GM21619 (cell line): ENCODE data around the gene TRIM61.
A peak's percentile ranks its signal among the peaks of the same experiment; 100 is the strongest.
"Not testable (repeated sequence)": the region's sequence is repeated elsewhere in the genome, so short reads cannot be mapped to it uniquely, and the experiment has no call there.

Experiments used
- ATAC-seq: cut with Tn5 transposase; IDR thresholded peaks from one replicate; pipeline ENCODE4 v1.9.1; 2021; ENCODE audit not compliant: unreplicated experiment

Gene TRIM61

DNA sequence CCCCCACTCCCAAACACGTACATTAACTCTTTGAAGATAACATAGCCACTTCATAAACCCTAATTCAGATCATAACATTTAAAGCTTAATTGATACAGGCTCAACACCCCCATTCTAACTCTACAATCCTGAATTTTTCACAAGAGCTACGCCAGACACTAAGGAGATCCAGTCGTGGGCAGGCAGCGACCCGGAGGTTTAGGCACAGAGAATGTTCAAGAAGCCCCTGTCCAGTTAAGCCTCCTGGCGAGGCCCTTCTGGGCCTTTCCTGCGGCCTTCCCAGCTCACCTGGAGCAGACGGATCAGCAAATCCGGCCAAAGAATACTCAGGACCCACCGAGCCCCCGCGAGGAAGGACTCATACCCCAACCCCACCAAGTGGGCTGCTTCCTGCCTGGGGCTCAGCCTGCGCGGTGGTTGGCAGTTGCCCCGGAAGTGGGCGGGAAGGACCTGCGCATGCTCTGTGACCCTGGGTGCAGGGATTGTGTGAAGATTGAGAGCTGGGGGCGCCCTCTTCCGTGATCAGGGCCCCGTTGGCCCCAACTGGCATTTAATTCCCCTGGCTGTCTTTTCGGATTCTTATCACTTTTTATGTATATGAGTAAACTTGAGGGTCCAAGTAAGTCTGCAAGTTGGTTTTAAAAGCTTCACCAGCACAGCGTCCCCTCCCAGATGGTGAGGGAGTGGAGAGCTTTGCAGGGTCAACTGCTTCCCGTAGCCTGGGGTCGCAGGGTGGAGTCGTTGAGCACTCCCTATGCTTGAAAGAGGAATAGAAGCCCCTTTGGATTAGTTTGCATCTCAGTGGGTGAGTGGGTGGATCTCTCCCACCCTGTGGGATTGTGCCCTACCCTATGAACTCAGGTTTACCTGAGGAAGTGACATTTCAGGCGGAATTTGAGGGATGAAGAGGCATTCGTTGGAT lies at the start of gene TRIM61:
TRIM61 (minus strand) TSS at position 415 of the 922 bp plus-strand sequence. CDS start 7,655 bp downstream, outside the sequence.
- peak; percentile 99 for ATAC-seq

DNA sequence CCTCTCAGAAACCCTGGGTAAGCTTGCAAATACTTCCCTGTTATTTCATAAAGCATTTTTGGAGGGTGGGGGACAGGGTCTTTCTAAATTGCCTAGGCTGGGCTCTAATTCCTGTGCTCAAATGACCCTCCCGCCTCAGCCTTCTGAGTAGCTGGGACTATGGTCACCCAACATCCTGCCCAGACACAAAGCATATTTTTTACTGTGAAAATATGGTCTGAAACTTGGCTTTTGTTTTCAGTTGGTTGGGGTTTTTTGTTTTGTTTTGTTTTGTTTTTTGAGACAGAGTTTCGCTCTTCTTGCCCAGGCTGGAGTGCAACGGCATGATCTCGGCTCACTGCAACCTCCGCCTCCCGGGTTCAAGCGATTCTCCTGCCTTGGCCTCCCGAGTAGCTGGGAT lies 48.3 kb upstream of the TRIM61 start:
- ATAC-seq = not testable (repeated sequence)

DNA sequence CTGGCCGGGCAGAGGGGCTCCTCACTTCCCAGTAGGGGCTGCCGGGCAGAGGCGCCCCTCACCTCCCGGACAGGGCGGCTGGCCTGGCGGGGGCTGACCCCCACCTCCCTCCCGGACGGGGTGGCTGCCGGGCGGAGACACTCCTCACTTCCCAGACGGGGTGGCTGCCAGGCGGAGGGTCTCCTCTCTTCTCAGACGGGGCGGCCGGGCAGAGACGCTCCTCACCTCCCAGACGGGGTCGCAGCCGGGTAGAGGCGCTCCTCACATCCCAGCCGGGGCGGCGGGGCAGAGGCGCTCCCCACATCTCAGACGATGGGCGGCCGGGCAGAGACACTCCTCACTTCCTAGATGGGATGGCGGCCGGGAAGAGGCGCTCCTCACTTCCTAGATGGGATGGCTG lies 42.5 kb upstream of the TRIM61 start:
- ATAC-seq = not testable (repeated sequence)

DNA sequence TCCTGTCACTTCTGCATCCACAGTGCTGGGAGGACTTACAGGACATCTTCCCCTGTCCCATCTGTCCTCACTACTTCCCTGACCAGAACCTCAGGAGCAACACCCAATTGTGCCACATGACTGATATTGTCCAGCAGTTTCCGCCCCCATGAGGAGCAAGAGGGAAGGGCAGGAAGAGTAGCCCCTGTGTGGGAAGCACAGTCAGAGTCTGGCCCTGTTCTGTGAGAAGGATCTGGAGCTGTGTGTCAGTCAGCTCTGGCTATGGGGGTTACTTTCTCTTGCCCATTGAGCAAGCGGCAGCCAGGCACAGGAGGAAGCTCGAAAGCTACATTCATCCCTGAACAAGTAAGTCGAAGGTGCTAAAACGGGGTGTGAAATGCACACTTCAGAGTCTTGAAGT lies 39.5 kb upstream of the TRIM61 start:
- no peak for ATAC-seq

DNA sequence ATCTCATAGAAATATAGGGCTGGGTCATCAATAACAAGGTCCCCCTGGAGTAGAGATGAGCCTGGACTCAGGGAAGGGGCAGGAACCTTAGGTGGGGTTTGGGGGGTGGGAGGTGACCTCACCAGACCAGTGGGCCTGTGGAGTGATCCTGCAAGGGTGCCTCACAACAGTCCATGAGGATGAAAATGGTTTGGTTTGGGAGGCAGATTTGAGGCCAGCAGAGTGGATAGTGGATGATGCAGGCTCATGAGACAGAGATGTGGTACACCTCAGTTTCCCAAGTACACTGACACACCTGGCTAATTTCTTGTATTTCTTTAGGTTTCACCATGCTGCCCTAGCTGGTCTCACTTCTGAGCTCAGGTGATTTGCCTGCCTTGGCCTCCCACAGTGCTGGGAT lies 36.2 kb upstream of the TRIM61 start:
- no peak for ATAC-seq

DNA sequence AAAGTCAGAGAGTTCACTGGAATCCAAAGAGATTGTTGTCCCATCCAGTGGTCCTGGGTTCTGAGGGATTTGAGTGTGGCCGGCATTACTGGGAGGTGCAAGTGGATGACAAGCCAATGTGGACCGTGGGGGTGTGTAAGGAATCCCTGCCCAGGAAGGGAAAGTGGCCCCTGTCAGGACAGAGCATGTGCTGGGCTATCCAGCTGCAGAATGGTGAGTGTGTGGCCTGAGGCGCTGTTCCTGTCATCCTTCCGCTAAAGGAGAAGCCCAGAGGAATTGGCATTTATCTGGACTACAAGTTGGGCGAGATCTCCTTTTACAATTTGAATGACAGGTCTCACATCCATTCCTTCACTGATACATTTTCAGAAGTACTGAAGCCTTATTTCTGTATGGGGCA lies 33.9 kb upstream of the TRIM61 start:
- ATAC-seq = no peak

DNA sequence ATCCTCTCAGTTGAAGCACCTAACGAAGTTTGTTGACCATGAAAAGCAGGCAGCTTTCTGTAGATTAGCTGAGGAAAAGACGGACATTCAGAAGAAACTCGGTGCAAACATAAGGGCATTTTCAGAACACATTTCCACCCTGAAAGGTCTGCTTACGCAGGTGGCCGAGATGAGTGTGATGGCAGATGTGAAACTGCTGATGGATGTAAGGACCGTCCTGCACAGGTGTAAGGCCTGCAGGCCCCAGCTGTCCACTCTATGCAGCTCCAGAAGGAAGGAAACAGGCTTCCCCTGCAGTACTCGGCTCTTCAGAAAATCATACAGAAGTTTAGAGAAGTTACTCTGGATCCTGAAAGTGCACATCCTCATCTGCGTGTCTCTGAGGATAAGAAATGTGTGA lies 33.5 kb upstream of the TRIM61 start:
- ATAC-seq = no peak

DNA sequence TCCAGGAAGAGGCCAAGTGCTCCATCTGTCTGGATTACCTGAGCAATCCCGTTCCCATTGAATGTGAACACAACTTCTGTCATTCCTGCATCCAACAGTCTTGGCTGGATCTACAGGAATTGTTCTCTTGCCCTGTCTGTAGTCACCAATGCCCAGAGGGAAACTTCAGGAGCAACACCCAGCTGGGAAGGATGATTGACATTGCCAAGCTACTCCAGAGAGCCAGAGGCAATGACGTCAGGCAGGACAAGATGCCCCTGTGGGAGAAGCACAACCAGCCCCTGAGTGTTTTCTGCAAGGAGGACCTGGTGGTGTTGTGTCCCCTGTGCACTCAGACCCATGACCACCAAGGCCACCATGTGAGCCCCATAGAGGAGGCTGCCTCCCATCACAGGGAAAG lies 33.0 kb upstream of the TRIM61 start:
- no peak for ATAC-seq

DNA sequence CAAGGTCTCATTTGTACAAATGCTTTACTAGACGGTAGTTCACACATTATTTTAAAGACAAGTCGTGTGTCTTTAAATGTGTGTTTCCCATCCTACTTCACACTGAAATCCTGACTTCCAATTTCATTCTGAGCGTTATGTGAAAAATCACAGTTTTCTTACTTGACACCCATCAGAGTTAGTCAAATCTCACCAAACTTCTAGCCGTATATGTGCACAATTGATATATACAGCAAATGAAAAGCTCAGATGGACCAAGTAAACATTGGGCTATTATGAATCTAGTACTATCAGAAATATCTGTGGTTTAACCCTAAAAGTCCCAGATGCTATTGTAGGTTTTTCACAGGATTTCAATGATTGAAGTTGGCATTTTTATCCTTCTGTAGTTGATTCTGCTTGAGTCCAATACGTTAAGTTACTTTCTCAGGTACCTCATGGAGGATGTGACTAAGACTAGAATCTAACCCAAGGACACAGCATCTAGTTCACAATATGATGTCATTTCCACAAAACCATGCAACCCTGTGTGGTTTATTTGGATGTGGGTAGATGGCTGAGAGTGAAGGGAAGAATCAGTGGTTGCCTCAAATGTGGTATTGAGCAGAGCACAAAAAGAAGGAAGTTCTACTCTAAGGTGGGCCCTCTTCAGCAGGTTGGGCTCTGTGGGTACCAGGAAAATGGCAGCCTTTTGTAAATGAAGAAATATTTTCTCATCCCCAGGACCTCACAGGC lies 32.2 kb upstream of the TRIM61 start:
- peak; percentile 59 for ATAC-seq

DNA sequence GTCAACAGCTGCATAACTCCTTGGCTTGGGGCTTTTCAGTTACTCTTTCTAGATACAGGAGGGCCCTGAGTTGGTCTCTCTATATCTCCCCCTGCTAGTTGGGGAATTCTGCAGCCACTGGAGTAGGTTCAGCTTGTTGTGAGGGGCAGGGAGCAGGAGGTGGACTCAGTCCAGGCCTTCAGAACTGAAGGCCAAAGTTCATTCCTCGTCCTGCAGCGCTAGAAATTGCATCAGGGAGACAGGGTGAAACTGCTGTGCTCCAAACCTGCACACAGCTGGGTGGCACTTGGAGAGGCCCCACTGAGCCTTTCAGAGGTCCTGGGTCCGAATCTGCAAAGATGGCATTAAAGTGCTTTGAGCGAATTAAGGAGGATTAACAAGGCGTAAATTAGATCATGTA lies 29.4 kb upstream of the TRIM61 start:
- ATAC-seq = no peak

DNA sequence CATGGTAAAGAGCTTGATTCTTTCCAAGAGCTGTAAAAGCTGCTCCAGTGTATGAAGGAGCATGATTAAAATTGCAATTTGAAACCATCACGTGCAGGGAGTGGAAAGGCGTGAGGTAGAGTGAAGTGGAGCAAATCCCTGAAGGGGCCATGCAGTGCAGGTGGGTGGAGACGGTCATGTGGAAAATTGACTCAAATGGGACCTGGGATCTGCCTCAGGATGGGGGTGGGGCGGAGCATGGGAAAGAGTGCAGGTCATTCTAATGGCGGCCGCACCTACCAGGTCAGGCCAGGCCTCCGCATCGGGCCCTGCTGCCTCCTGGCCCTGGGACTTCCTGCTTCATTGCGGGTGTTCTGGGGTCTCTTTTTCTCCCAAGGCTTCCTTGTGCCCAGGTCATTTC lies 29.0 kb upstream of the TRIM61 start:
- no peak for ATAC-seq

DNA sequence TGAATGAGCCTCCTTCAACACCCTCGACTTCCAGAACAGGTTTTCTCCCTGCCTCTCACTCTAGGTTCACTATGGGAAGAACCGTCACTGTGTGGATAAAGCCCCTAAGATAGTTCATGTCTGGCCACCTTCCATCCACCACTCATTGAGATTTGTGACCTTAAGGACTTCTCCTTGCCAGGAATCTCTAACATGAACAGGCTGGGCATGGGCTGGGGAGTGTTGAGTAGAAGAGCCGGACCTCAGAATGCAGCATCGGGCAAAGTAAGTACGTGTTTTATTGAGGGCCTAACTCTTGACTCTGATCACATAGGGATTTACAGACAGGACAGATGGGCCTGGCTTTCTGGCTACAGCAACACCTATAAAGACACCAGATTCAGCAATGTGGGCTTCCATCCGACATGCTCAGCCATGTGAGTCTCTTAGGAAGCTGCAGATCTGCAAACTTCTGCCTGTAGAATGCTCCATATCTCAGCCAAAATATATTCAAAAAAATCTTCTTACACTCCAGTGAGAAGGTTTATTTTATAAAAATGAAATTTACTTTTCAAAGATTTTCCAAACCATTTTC lies 28.0 kb upstream of the TRIM61 start:
- no peak for ATAC-seq

DNA sequence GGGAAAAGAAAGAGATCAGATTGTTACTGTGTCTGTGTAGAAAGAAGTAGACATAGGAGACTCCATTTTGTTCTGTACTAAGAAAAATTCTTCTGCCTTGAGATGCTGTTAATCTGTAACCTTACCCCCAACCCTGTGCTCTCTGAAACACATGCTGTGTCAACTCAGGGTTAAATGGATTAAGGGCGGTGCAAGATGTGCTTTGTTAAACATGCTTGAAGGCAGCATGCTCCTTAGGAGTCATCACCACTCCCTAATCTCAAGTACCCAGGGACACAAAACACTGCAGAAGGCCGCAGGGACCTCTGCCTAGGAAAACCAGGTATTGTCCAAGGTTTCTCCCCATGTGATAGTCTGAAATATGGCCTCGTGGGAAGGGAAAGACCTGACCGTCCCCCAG lies 24.5 kb upstream of the TRIM61 start:
- ATAC-seq = not testable (repeated sequence)

DNA sequence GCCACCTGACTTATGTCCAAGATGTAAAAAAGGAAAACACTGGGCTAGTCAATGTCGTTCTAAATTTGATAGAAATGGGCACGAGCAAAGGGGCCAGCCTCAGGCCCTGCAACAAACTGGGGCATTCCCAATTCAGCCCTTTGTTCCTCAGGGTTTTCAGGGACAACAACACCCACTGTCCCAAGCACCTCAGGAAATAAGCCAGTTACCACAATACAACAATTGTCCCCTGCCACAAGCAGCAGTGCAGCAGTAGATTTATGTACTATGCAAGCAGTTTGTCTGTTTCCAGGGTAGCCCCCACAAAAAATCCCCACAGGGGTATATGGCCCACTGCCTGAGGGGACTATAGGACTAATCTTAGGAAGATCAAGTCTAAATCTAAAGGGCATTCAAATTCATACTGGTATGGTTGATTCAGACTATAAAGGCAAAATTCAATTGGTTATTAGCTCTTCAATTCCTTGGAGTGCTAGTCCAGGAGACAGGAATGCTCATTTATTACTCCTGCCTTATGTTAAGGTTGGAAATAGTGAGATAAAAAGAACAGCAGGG lies 21.1 kb upstream of the TRIM61 start:
- not testable (repeated sequence) for ATAC-seq

DNA sequence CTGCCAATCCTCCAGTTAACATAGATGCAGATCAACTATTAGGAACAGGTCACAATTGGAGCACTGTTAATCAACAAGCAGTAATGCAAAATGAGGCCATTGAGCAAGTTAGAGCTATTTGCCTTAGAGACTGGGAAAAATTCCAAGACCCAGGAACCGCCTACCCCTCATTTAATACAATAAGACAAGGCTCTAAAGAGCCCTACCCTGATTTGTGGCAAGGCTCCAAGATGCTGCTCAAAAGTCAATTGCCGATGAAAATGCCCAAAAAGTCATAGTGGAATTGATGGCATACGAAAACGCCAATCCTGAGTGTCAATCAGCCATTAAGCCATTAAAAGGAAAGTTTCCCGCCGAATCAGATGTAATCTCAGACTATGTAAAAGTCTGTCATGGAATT lies 20.5 kb upstream of the TRIM61 start:
- no peak for ATAC-seq

DNA sequence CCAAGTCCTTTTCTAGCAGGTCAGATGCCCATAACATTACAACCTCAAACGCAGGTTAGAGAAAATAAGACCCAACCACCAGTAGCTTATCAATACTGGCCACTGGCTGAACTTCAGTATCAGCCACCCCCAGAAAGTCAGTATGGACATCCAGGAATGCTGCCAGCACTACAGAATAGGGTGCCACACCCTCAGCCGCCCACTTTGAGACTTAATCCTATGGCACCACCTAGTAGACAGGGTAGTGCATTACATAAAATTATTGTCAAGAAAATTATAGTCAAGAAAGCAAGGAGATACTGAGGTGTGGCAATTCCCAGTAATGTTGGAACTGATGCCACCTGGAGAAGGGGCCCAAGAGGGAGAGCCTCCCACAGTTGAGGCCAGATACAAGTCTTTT lies 19.9 kb upstream of the TRIM61 start:
- ATAC-seq = no peak

DNA sequence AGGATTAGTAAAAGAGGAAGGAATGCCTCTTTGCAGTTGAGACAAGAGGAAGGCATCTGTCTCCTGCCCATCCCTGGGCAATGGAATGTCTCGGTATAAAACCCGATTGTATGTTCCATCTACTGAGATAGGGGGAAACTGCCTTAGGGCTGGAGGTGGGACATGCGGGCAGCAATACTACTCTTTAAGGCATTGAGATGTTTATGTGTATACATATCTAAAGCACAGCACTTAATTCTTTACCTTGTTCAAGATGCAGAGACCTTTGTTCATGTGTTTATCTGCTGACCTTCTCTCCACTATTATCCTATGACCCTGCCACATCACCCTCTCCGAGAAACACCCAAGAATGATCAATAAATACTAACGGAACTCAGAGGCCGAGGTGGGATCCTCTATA lies 18.7 kb upstream of the TRIM61 start:
- ATAC-seq = not testable (repeated sequence)

DNA sequence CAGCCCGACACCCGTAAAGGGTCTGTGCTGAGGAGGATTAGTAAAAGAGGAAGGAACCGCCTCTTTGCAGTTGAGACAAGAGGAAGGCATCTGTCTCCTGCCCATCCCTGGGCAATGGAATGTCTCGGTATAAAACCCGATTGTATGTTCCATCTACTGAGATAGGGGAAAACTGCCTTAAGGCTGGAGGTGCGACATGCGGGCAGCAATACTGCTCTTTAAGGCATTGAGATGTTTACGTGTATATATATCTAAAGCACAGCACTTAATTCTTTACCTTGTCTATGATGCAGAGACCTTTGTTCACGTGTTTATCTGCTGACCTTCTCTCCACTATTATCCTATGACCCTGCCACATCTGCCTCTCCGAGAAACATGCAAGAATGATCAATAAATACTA lies 13.3 kb upstream of the TRIM61 start:
- ATAC-seq = not testable (repeated sequence)

DNA sequence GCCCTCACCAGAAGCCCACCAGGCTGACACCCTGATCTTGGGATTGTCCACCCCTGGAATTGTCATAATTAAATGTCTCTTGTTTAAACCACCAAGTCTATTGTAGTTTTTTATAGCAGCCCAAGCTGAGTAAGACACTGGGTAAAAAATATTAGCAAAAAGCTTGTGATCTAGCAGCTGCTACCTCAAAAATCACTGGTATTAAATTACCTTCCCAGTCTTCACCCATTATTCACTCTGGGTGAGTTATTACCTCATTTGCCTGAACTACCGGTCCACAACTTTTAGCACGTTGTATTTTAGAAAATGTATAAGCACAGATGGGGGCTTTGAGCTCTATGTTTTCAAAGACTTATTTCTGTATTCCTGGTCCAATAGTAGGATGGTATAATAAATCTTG lies 12.0 kb upstream of the TRIM61 start:
- no peak for ATAC-seq

DNA sequence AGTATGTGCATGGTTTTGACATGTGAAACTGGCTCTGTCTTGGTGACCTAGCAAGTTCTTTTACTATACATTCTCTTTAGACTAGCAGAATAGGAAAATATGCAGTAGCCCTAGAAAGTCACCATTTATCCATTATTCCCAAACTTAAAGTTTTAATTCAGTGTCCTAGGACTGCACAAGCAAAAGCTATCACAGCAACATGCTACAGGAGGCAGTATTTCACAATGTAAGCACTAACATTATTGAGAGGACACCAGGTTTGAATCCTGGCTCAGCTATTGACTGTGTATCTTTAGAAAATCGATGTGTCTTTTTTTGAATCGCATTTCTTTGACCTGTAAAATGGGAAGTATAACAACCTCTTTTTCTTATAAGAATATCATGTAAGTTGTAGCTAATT lies 5.5 kb downstream of the TRIM61 start:
- ATAC-seq = not testable (repeated sequence)

DNA sequence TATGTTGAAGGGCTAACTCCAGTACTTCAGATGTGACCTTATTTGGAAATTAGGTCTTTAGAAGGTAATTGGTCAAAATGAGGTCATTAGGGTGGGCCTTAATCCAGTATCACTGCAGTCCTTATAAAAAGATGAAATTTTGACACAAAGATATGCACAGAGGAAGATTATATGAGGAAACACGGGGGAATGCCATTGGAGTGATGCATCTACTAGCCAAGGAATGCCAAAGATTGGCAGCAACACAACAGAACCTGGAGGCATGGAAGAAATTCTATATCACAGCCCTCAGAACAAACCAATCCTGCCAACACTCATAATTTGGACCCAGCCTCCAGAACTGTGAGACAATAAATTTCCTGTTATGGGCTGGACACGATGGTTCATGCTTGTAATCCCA lies 17.6 kb downstream of the TRIM61 start:
- no peak for ATAC-seq
